LHCN-M2 (cell line): ENCODE measurements around the gene XRCC4. TPM values are rescaled to one million over a fixed set of nuclear protein-coding genes. Genes with fewer than 3 reads are reported as not detected.
A peak's percentile ranks its signal among the peaks of the same experiment; 100 is the strongest.

Source experiments
- DNase-seq: peaks from one replicate; pipeline ENCODE4 v3.0.0-alpha.2; 2012; ENCODE audit warnings: low read depth
- total RNA-seq: library from RNA; depleted of rRNA; stranded (reverse); fragments of >200 nt; gene quantifications from 2 replicates; pipeline ENCODE4 v1.2.3, GENCODE V29; 2014

XRCC4 gene
- total RNA-seq, 1 experiment from 2014 or later, result 14.3 TPM

GRCh38 chr5:83265318-83265717 is 188.0 kb downstream of the XRCC4 start:
- peak; percentile 48 for DNase-seq

GRCh38 chr5:83270311-83270710 is 193.0 kb downstream of the XRCC4 start:
- no peak for DNase-seq

- no peak for DNase-seq
Observed at GRCh38 chr5:83277154-83277553, 199.8 kb downstream of the XRCC4 start.

GRCh38 chr5:83277953-83278352 is 200.6 kb downstream of the XRCC4 start:
- DNase-seq, result no peak

- no peak for DNase-seq
Observed at GRCh38 chr5:83281176-83281575, 203.8 kb downstream of the XRCC4 start.

GRCh38 chr5:83281658-83282057 is 204.3 kb downstream of the XRCC4 start:
- peak; percentile 49 for DNase-seq

GRCh38 chr5:83283761-83284160 is 206.4 kb downstream of the XRCC4 start:
- DNase-seq, result no peak

GRCh38 chr5:83285661-83286398 is 208.5 kb downstream of the XRCC4 start:
- DNase-seq, result no peak

- peak; percentile 43 for DNase-seq
Observed at GRCh38 chr5:83294246-83294645, 216.9 kb downstream of the XRCC4 start.

- DNase-seq, result no peak
Observed at GRCh38 chr5:83299353-83299752, 222.0 kb downstream of the XRCC4 start.

GRCh38 chr5:83306572-83307241 is 229.4 kb downstream of the XRCC4 start:
- peak; percentile 95 for DNase-seq

GRCh38 chr5:83312663-83313062 is 235.3 kb downstream of the XRCC4 start:
- no peak for DNase-seq

- DNase-seq, result no peak
Observed at GRCh38 chr5:83313436-83313835, 236.1 kb downstream of the XRCC4 start.

GRCh38 chr5:83321483-83322055 is 244.2 kb downstream of the XRCC4 start:
- no peak for DNase-seq

- no peak for DNase-seq
Observed at GRCh38 chr5:83322273-83322924, 245.1 kb downstream of the XRCC4 start.

- no peak for DNase-seq
Observed at GRCh38 chr5:83323557-83324180, 246.3 kb downstream of the XRCC4 start.

- DNase-seq, result peak; percentile 31
Observed at GRCh38 chr5:83331842-83332241, 254.5 kb downstream of the XRCC4 start.

- DNase-seq, result no peak
Observed at GRCh38 chr5:83337453-83338035, 260.2 kb downstream of the XRCC4 start.

GRCh38 chr5:83340511-83340918 is 263.2 kb downstream of the XRCC4 start:
- DNase-seq, result no peak

- DNase-seq, result no peak
Observed at GRCh38 chr5:83341815-83342334, 264.5 kb downstream of the XRCC4 start.

GRCh38 chr5:83342465-83342864 is 265.1 kb downstream of the XRCC4 start:
- DNase-seq, result no peak
